NK-92 (cell line): ENCODE measurements around the gene TENT5A.
"Not testable (repeated sequence)": the region's sequence is repeated elsewhere in the genome, so short reads cannot be mapped to it uniquely, and the experiment has no call there.

Experiments used
- DNase-seq: peaks from one replicate; lab custom pipeline; 2025; ENCODE audit not compliant: unreplicated experiment; lab: John Stamatoyannopoulos, UW

The TENT5A gene

GRCh38 chr6:81752084-81752920, at the start of gene TENT5A:
Gene TENT5A, minus strand, starts transcription at chr6:81752681. Its CDS starts 540 bp downstream, at chr6:81752141.
- DNase-seq: no peak

DNA sequence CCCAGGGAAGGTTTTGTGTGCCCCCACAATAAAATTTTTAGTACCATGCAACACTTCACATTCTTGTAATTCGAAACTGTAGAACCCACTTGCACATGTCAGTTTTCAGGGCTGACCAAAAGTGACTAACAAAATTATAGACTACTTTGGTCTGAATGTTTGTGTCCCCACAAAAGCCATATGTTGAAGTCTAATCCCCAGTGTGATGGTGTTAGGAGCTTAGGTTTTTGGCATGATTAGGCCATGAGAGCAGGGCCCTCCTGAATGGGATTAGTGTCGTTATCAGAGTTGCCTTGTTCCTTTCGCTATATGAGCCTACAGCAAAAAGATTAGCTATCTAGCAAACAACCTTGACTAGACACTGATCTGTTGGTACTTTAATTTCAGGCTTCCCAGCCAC, 49.0 kb upstream of the TENT5A start:
- no peak for DNase-seq

- no peak for DNase-seq
These were observed 48.2 kb upstream of the TENT5A start for GRCh38 chr6:81800666-81801065.

DNA sequence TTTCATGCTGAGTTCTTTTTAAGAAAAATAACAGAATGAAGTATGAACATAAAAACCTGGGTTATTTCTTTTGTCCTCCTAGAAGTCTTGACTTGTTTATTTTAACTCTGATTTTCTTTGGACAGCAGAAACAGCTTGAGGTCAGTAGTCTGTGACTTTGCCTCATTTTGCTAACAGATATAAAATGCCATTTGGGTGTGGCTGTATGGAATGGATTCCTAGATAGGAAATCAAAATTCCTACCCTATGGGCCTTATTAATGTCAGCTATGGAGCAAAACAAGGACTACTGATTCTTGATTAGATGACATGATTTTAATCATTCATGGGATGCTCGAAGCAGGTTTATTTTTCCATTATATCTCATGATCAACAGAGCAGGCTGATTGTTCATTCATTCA, 46.8 kb upstream of the TENT5A start:
- DNase-seq: no peak

- DNase-seq: no peak
These were observed 45.1 kb upstream of the TENT5A start for GRCh38 chr6:81797591-81797990.

DNA sequence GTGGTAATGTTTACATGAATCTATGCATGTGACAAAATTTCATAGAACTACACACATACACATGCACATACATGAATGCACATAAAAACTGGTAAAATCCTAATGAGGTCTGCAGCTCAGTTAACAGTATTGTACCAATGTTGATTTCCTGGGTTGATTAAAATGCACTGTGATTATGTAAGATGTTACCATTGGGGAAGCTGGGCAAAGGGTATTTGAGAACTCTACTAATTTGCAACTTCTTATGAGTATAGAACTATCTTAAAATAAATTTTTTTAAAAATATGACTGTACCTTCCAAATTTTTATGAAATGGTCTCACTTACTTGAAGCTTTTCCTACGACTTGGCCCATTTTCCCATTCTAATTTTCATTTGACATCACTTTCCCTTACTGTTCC, 43.4 kb upstream of the TENT5A start:
- DNase-seq: no peak

GRCh38 chr6:81793821-81794475, 41.5 kb upstream of the TENT5A start:
- no peak for DNase-seq

DNA sequence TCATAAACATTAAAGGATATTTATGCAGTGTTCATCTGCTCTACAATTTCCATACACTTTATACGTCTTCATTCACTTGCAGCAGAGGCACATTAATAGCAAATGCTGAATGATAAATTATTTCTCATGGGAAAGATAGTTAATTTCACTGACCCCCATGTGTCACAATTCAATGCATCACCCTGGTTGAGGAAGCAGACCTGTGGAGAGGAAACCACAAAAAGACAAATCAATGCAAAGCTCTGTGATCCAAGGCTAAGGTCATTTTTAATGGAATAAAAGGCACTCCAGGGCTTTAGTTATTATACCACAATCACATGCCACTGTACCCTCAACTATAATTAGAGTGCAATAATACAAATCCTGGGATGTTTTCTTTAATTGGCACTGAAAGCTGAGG, 40.3 kb upstream of the TENT5A start:
- no peak for DNase-seq

DNA sequence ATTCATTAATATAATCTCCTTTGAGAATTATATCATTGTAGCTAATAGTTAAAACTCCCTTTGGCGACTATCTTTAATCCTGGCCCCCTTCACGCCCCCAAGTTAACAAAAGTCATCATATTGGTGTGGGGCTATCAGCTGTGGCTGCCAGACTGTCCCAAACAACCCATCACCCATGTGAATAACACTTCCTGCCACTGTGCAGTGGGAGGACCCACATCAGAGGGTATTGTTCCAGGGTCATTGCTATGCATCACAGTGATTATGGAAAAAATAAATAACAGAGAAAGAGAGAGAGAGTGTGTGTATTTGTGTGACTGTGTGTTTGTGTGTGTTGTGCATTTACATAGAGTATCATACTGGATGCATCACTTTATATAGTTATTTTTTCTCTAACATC, 39.3 kb upstream of the TENT5A start:
- DNase-seq: no peak

DNA sequence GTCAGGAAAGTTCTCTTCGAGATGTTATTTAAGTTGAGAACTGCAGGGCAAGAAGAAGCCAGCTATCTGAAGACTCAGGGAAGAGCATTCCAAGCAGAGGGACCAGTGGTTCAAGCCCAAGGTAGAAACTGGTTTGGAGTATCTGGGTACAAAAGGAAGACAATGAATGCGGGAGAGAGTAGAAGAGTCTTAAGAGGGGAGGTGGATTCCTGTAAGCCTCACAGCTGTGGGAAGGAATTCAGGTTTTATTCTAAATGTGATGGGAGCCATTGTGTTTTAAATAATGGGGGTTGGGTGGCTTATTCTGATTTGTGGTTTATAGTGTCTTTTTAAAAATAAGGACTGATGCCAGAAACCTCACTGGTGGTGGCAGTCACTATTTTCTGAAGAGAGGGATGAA, 37.6 kb upstream of the TENT5A start:
- DNase-seq: no peak

DNA sequence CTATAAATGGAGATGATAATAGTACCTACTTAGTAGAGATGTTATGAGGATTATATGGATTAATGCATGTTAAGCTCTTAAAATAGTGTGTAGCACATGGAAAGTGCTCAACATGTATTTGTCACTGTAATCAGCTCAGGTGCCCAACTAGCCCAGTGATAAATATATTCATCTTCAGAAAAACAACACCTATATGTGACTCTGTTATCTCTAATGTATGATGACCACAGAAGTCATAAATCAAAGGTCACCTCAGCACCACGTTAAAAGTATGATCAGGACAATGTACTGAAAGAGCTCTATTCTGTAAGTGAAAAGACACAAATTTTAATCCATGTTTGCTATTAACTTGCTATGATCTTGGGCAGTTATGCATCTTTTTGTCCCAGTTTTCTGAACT, 36.8 kb upstream of the TENT5A start:
- no peak for DNase-seq

DNA sequence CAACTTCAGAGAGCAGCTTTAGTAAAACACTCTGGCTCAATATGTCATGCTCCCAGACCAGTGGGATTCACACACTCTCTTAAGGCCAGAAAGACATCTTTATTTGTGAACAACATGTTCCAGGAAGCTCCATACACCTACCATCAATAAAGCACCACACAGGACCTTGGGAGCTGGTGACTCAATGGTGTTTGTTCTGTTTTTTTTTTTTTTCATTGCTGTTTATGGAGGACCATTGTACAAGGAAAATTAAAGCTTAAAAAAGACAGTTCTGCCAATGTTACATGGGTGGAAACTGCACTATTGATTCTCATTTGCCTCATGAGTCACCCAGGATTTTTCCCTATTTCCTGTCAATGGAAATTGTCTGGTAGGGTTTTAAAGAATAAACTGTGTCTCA, 36.3 kb upstream of the TENT5A start:
- DNase-seq: no peak

GRCh38 chr6:81787313-81788068, 35.0 kb upstream of the TENT5A start:
- DNase-seq: no peak

- no peak for DNase-seq
These were observed 33.7 kb upstream of the TENT5A start for GRCh38 chr6:81786150-81786549.

- no peak for DNase-seq
These were observed 32.9 kb upstream of the TENT5A start for GRCh38 chr6:81785377-81785776.

- no peak for DNase-seq
These were observed 31.4 kb upstream of the TENT5A start for GRCh38 chr6:81783893-81784292.

- no peak for DNase-seq
These were observed 29.1 kb upstream of the TENT5A start for GRCh38 chr6:81781624-81782023.

DNA sequence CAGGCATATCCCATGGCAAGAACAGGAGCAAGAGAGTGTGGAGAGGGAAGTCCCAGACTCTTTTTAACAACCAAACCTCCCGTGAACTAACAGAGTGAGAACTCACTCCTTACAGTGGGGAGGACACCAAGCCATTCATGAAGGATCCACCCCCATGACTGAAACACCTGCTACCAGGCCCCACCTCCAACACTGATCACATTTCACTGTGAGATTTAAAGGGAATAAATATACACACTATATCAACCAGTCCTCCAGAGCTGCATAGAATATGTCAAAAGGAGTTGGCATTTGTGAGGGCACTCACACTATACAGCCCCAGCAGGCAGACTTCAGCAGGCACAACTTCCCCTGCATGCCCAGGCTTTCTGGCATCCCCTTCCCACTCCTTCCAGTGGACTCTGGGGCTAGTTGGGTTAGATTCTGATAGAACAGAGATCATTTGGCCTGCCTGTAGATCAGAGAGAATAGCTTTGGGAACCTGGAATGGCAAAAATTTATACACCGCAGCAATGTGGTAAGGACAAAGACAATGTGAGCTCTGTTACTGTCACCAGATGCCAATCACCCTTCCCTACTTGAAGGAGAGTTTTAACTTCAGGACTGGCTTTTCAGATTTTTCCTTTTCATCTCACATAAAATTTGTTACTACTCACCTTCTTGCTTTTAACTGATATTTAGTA, 25.2 kb upstream of the TENT5A start:
- DNase-seq: no peak

- DNase-seq: not testable (repeated sequence)
These were observed 23.7 kb upstream of the TENT5A start for GRCh38 chr6:81776219-81776618.

GRCh38 chr6:81774542-81774941, 22.1 kb upstream of the TENT5A start:
- no peak for DNase-seq

DNA sequence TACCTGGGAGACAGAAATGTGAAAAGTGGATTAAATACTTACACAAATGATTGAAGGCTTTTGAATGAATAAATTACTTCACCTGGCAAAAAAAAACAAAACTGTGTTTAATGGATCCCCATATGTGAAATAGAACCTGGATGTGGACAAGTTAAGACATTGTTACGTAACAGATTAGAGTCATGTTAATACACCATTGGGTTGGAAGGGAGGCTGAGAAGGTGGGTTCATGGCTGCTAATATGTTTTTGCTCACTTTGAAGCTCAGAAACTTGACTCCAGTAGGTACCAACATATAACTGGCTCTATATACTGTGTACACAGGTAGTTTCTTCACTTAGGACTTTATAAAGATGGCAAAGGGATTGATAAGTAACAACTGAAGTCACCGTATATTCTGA, 21.4 kb upstream of the TENT5A start:
- DNase-seq: no peak
